Esophagus muscularis mucosa (tissue), 3 donors: ENCODE data around the gene CARD9.

ENCODE experiments used
- POLR2A ChIP-seq: fragments of 450-650 bp; IDR thresholded peaks from one replicate; pipeline ENCODE4 v1.6.1; 2017; ENCODE audit warnings: antibody characterized with exemption, moderate library complexity, mild to moderate bottlenecking, low read depth
- POLR2AphosphoS5 ChIP-seq, 2 donors: sonication (generic); formaldehyde crosslinking; IDR thresholded peaks; one replicate each; pipeline ENCODE4 v1.6.1; 2017; ENCODE audit warnings: antibody characterized with exemption in 2 of 2
- TF ChIP-seq, protein P1 (sequence below), 3 experiments: fragments of 200-600 bp in 2 of 3; fragments of 450-650 bp in 1 of 3; sonication (generic) in 2 of 3; IDR thresholded peaks; one replicate each; pipeline ENCODE4 v1.5.1; 2017 to 2019; ENCODE audit warnings: antibody characterized with exemption in 3 of 3, mild to moderate bottlenecking in 2 of 3, moderate library complexity in 1 of 3

DNA sequence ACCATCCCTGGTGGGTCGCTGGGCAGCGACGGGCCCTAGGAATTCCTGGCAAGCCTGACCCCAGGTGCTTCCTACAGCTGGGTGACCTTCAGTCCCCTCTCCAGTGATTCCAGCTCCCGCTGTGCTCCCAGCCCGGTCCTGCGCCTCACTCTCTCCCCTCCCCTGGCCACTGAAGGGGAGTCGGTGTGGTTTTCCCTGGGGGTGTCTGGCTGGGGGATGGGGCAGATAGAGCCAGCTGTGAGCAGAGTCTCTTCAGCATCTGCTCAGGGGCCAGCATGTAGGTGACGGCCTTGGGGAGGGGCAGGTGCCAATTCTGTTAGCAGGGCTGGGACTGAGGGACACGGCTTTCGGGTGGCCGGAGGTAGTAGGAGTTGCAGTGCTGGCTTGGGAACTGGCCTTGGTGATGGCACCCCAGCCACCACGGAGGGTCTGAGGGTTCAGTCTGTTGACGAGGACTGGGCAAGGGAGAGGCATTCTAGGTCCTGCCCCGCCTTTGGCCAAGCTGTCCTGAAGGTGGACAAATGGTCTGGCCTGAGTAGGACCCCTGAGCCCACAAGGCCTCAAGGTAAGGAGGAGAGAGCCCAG, 43.0 kb downstream of the CARD9 start:
- TF ChIP-seq, protein P1, sequence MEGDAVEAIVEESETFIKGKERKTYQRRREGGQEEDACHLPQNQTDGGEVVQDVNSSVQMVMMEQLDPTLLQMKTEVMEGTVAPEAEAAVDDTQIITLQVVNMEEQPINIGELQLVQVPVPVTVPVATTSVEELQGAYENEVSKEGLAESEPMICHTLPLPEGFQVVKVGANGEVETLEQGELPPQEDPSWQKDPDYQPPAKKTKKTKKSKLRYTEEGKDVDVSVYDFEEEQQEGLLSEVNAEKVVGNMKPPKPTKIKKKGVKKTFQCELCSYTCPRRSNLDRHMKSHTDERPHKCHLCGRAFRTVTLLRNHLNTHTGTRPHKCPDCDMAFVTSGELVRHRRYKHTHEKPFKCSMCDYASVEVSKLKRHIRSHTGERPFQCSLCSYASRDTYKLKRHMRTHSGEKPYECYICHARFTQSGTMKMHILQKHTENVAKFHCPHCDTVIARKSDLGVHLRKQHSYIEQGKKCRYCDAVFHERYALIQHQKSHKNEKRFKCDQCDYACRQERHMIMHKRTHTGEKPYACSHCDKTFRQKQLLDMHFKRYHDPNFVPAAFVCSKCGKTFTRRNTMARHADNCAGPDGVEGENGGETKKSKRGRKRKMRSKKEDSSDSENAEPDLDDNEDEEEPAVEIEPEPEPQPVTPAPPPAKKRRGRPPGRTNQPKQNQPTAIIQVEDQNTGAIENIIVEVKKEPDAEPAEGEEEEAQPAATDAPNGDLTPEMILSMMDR (IDR thresholded peaks at IDR 0.05): no peak
- TF ChIP-seq POLR2AphosphoS5 (IDR thresholded peaks at IDR 0.05) (no peak), POLR2A (no peak)
